WTC11 (cell line): Measurements from ENCODE around the gene RDH11.

Experiments used
- CBFB ChIP-seq: sonication (generic); formaldehyde crosslinking; IDR thresholded peaks from 2 replicates; pipeline ENCODE4 v1.8.1; 2022; ENCODE audit warnings: mild to moderate bottlenecking, low read depth, missing genetic modification reagents
- CREM ChIP-seq: sonication (generic); formaldehyde crosslinking; IDR thresholded peaks from 2 replicates; pipeline ENCODE4 v1.8.1; 2022; ENCODE audit warnings: mild to moderate bottlenecking, missing genetic modification reagents, moderate library complexity
- GRHL2 ChIP-seq: fragments of 250-450 bp; sonication (Bioruptor Pico); IDR thresholded peaks from 2 replicates; pipeline ENCODE4 v1.8.0; 2022; ENCODE audit warnings: mild to moderate bottlenecking, moderate library complexity; ENCODE audit not compliant: insufficient replicate concordance, severe bottlenecking
- KAT7 ChIP-seq: sonication (generic); formaldehyde crosslinking; IDR thresholded peaks from 2 replicates; pipeline ENCODE4 v1.8.1; 2023; ENCODE audit warnings: missing genetic modification reagents, mild to moderate bottlenecking, borderline replicate concordance
- NFE2L1 ChIP-seq: sonication (generic); formaldehyde crosslinking; IDR thresholded peaks from 2 replicates; pipeline ENCODE4 v1.8.1; 2023; ENCODE audit warnings: missing genetic modification reagents
- RORB ChIP-seq: fragments of 250-450 bp; sonication (Bioruptor Pico); IDR thresholded peaks from 2 replicates; pipeline ENCODE4 v1.9.0; 2021; ENCODE audit warnings: mild to moderate bottlenecking
- ZNF423 ChIP-seq: fragments of 250-450 bp; sonication (Bioruptor Pico); IDR thresholded peaks from 2 replicates; pipeline ENCODE4 v2.1.2; 2022; ENCODE audit warnings: mild to moderate bottlenecking, moderate library complexity
- TF ChIP-seq, protein P1 (sequence below): fragments of 200-600 bp; IDR thresholded peaks from 2 replicates; pipeline ENCODE4 v1.8.0; 2022; ENCODE audit warnings: antibody characterized with exemption
- TF ChIP-seq, protein P2 (sequence below): sonication (generic); formaldehyde crosslinking; IDR thresholded peaks from 2 replicates; pipeline ENCODE4 v1.8.0; 2022; ENCODE audit warnings: mild to moderate bottlenecking, missing genetic modification reagents

- TF ChIP-seq, protein P1, sequence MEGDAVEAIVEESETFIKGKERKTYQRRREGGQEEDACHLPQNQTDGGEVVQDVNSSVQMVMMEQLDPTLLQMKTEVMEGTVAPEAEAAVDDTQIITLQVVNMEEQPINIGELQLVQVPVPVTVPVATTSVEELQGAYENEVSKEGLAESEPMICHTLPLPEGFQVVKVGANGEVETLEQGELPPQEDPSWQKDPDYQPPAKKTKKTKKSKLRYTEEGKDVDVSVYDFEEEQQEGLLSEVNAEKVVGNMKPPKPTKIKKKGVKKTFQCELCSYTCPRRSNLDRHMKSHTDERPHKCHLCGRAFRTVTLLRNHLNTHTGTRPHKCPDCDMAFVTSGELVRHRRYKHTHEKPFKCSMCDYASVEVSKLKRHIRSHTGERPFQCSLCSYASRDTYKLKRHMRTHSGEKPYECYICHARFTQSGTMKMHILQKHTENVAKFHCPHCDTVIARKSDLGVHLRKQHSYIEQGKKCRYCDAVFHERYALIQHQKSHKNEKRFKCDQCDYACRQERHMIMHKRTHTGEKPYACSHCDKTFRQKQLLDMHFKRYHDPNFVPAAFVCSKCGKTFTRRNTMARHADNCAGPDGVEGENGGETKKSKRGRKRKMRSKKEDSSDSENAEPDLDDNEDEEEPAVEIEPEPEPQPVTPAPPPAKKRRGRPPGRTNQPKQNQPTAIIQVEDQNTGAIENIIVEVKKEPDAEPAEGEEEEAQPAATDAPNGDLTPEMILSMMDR = no peak
- TF ChIP-seq CBFB = no peak
- no peak for TF ChIP-seq RORB
- TF ChIP-seq GRHL2 (CRISPR knock-in tag) = no peak
- TF ChIP-seq CREM = no peak
- TF ChIP-seq KAT7 = no peak
- TF ChIP-seq, protein P2, sequence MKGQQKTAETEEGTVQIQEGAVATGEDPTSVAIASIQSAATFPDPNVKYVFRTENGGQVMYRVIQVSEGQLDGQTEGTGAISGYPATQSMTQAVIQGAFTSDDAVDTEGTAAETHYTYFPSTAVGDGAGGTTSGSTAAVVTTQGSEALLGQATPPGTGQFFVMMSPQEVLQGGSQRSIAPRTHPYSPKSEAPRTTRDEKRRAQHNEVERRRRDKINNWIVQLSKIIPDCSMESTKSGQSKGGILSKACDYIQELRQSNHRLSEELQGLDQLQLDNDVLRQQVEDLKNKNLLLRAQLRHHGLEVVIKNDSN (CRISPR knock-in tag) = no peak
- TF ChIP-seq ZNF423 (CRISPR knock-in tag) = no peak
- no peak for TF ChIP-seq NFE2L1
Measured at GRCh38 chr14:67644428-67644827, 51.1 kb downstream of the RDH11 start.
